Trophoblast cell (in vitro differentiated cells and primary cell): ENCODE measurements around the gene C19orf53.

Experiments
- DNase-seq, 2 donors: peaks; one replicate each; pipeline ENCODE4 v3.0.0-alpha.2; 2016
- H2AFZ ChIP-seq: 2 replicates; pipeline ENCODE4 v1.6.1; 2013; ENCODE audit warnings: low read length, moderate library complexity, mild to moderate bottlenecking; ENCODE audit not compliant: insufficient read depth, poor library complexity
- H2AK5ac ChIP-seq: 2 replicates; pipeline ENCODE4 v1.6.1; 2013; ENCODE audit warnings: mild to moderate bottlenecking, low read length
- H2BK120ac ChIP-seq: 2 replicates; pipeline ENCODE4 v1.6.1; 2013; ENCODE audit warnings: low read length, mild to moderate bottlenecking, moderate library complexity; ENCODE audit not compliant: insufficient read depth, poor library complexity
- H2BK12ac ChIP-seq: 2 replicates; pipeline ENCODE4 v1.6.1; 2013; ENCODE audit warnings: mild to moderate bottlenecking, low read length, moderate library complexity
- H2BK5ac ChIP-seq: 2 replicates; pipeline ENCODE4 v1.6.1; 2013; ENCODE audit warnings: low read length, low read depth, moderate library complexity, mild to moderate bottlenecking; ENCODE audit not compliant: poor library complexity
- H3K14ac ChIP-seq: 2 replicates; pipeline ENCODE4 v1.6.1; 2013; ENCODE audit warnings: mild to moderate bottlenecking, low read length
- H3K18ac ChIP-seq: 2 replicates; pipeline ENCODE4 v1.6.1; 2013; ENCODE audit warnings: mild to moderate bottlenecking, low read length
- H3K23ac ChIP-seq: 2 replicates; pipeline ENCODE4 v1.6.1; 2013; ENCODE audit warnings: low read length
- H3K27ac ChIP-seq: 2 replicates; pipeline ENCODE4 v1.5.1; 2013; ENCODE audit warnings: low read depth, mild to moderate bottlenecking, inconsistent platforms, low read length, moderate library complexity
- H3K27me3 ChIP-seq: 2 replicates; pipeline ENCODE4 v1.6.1; 2013; ENCODE audit warnings: inconsistent platforms, mild to moderate bottlenecking, low read length, moderate library complexity; ENCODE audit not compliant: insufficient read depth
- H3K36me3 ChIP-seq, 2 experiments: 1 replicate in 1 of 2; 2 replicates in 1 of 2; pipeline ENCODE4 v1.6.1; 2013; ENCODE audit warnings: low read length in 2 of 2, mild to moderate bottlenecking in 2 of 2, moderate library complexity in 1 of 2; ENCODE audit not compliant: insufficient read depth in 2 of 2, control insufficient read depth in 1 of 2
- H3K4ac ChIP-seq: 2 replicates; pipeline ENCODE4 v1.6.1; 2013; ENCODE audit warnings: low read depth, mild to moderate bottlenecking, low read length, moderate library complexity
- H3K4me1 ChIP-seq, 2 experiments: 1 replicate in 1 of 2; 2 replicates in 1 of 2; pipeline ENCODE4 v1.6.1; 2013; ENCODE audit warnings: low read length in 2 of 2, mild to moderate bottlenecking in 2 of 2, moderate library complexity in 1 of 2; ENCODE audit not compliant: insufficient read depth in 2 of 2, control insufficient read depth in 1 of 2
- H3K4me2 ChIP-seq: 2 replicates; pipeline ENCODE4 v1.6.1; 2013; ENCODE audit warnings: inconsistent platforms, mild to moderate bottlenecking, low read length, moderate library complexity
- H3K4me3 ChIP-seq: 2 replicates; pipeline ENCODE4 v1.5.1; 2013; ENCODE audit warnings: mild to moderate bottlenecking, low read depth, low read length, inconsistent platforms
- H3K79me1 ChIP-seq: one replicate; pipeline ENCODE4 v1.6.1; 2013; ENCODE audit warnings: low read length
- H3K79me2 ChIP-seq: 2 replicates; pipeline ENCODE4 v1.6.1; 2013; ENCODE audit warnings: low read length, mild to moderate bottlenecking; ENCODE audit not compliant: control insufficient read depth, insufficient read depth, poor library complexity
- H3K9ac ChIP-seq: 2 replicates; pipeline ENCODE4 v1.6.1; 2013; ENCODE audit warnings: mild to moderate bottlenecking, low read length
- H3K9me3 ChIP-seq: 2 replicates; pipeline ENCODE4 v1.6.1; 2013; ENCODE audit warnings: low read depth, mild to moderate bottlenecking, control low read depth, inconsistent platforms, low read length; ENCODE audit not compliant: insufficient read depth
- H4K12ac ChIP-seq: 2 replicates; pipeline ENCODE4 v1.6.1; 2013; ENCODE audit warnings: low read depth, mild to moderate bottlenecking, low read length, moderate library complexity
- H4K8ac ChIP-seq: 2 replicates; pipeline ENCODE4 v1.6.1; 2013; ENCODE audit warnings: low read depth, mild to moderate bottlenecking, low read length, moderate library complexity
- H4K91ac ChIP-seq: one replicate; pipeline ENCODE4 v1.6.1; 2013; ENCODE audit warnings: low read depth, mild to moderate bottlenecking, low read length, moderate library complexity
- WGBS: extraction: QIAGEN DNeasy Blood & Tissue Kit; methylation state at CpG from one replicate; pipeline ENCODE4 v1.1.7; 2013; ENCODE audit warnings: missing lambda C conversion rate; ENCODE audit not compliant: insufficient read length, insufficient coverage; ENCODE audit errors: extremely low coverage; 5-methylcytosine and 5-hydroxymethylcytosine counted together

C19orf53 gene

DNA sequence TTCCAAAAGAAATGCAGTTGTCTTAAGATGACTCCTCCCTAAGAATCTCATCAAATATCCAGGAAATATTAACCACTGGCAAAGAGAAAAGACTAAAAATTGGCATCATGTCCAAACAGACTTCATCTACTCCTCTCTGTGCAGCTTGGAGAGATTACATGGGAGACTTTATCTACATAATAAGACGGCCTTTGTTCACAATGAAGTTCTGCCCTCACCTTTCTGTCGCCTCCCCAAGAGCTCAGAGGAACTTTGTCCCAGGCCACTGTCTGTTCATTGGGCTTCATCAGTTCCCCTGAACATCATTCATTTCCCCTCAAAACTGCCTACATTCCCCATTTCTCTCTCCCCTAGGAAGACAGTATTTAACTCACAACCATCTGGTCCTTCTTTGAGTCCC is 32.4 kb upstream of the C19orf53 start:
- no CpG with 5 or more reads among the region's 2 CpGs for WGBS
- no peak for DNase-seq
- Histone ChIP-seq H2AFZ (no peak overlapping the region), H2BK5ac (no peak overlapping the region), H2BK12ac (no peak overlapping the region), H3K27me3 (no peaks in the 10 kb centered on the region), H3K23ac (no peak overlapping the region), H4K91ac (no peak overlapping the region), H3K79me2 (no peaks in the 10 kb centered on the region), H3K4me1 (no peaks in the 10 kb centered on the region), H3K27ac (no peak overlapping the region), H3K4me3 (no peak overlapping the region), H2BK120ac (no peak overlapping the region), H2AK5ac (no peak overlapping the region), H3K14ac (no peak overlapping the region), H3K4me2 (no peak overlapping the region), H4K8ac (no peak overlapping the region), H3K79me1 (no peaks in the 10 kb centered on the region), H3K9ac (no peak overlapping the region), H3K36me3 (no peaks in the 10 kb centered on the region), H4K12ac (no peak overlapping the region), H3K4ac (no peak overlapping the region), H3K18ac (no peak overlapping the region), H3K9me3 (no peaks in the 10 kb centered on the region)

DNA sequence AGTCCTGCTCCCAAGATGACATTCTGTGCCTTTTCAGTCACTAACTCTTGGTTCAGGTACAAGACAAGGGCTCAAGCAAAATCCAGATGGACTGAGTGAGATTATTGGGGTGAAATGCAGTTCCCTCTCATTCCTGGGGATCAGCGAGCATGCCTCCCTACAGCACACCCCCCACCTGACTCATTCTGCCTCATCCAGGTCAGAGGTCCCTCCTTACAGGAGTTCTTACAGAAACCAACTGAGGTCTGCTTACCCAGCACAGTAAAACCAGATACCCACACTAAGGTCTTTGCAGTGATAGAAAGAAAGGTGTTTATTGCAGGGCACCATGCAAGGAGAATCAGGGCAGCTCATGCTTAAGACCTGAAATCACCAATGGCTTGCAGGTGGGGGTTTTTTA is 31.5 kb upstream of the C19orf53 start:
- Histone ChIP-seq H3K4ac (no peak overlapping the region), H4K12ac (no peak overlapping the region), H4K91ac (no peak overlapping the region), H3K18ac (no peak overlapping the region), H2BK12ac (no peak overlapping the region), H2AK5ac (no peak overlapping the region), H2BK5ac (no peak overlapping the region), H3K36me3 (no peaks in the 10 kb centered on the region), H2AFZ (no peak overlapping the region), H3K27ac (no peak overlapping the region), H2BK120ac (no peak overlapping the region), H3K9ac (no peak overlapping the region), H3K23ac (no peak overlapping the region), H3K79me2 (no peaks in the 10 kb centered on the region), H3K4me1 (no peaks in the 10 kb centered on the region), H3K4me2 (no peak overlapping the region), H3K27me3 (no peaks in the 10 kb centered on the region), H3K9me3 (peaks cover 2% of the 10 kb centered on the region), H3K79me1 (no peaks in the 10 kb centered on the region), H3K14ac (no peak overlapping the region), H3K4me3 (no peak overlapping the region), H4K8ac (no peak overlapping the region)
- no CpG with 5 or more reads among the region's 1 CpG for WGBS
- no peak for DNase-seq

DNA sequence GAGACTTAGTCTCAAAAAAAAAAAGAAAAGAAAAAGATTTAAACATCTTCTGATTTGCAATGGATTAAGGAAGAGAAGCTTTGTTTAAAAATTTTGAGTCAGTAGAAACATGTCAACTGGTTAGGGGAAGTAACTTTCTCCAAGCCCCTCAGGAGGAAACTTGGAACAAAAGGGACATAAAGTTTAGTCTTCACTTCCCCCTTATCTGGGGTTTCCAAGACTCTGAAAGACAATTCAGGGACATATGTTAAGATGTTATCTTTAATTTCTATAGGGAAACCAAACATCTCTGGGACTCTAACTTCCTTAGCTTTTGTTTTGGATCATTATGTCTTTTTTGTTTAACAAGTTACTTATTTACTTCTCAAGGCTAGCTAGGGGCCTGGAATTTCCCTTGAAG is 30.1 kb upstream of the C19orf53 start:
- Histone ChIP-seq H3K27ac (no peak overlapping the region), H4K91ac (no peak overlapping the region), H3K79me1 (peaks cover 7% of the 10 kb centered on the region), H3K18ac (no peak overlapping the region), H2BK5ac (no peak overlapping the region), H4K8ac (no peak overlapping the region), H2BK12ac (no peak overlapping the region), H2BK120ac (no peak overlapping the region), H3K9ac (no peak overlapping the region), H3K14ac (no peak overlapping the region), H3K36me3 (no peaks in the 10 kb centered on the region), H3K27me3 (no peaks in the 10 kb centered on the region), H3K79me2 (peaks cover 8% of the 10 kb centered on the region), H4K12ac (no peak overlapping the region), H3K23ac (no peak overlapping the region), H3K4ac (no peak overlapping the region), H3K4me2 (no peak overlapping the region), H3K9me3 (peaks cover 2% of the 10 kb centered on the region), H2AK5ac (no peak overlapping the region), H2AFZ (no peak overlapping the region), H3K4me3 (no peak overlapping the region), H3K4me1 (peaks cover 4 to 5% of the 10 kb centered on the region in 2 experiments)
- DNase-seq, result no peak

DNA sequence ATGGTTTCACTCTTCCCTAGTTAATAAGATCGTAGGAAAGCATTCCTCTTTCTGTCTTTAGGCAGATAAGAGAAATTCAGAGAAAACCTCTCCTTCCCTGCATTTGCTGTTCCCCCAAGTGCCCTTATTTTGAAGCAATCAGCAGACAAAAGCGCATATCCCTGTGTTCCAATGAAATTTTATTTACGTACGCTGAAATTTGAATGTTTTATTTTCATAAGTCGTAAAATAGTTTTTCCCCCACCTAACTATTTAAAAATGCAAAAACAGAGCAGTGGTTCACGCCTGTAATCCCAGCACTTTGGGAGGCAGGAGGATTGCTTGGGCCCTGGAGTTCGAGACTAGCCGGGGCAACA is 27.2 kb upstream of the C19orf53 start:
- H2BK12ac ChIP-seq, result no peak overlapping the region
- H3K79me2 ChIP-seq, result peaks cover 8% of the 10 kb centered on the region
- H2AK5ac ChIP-seq, result no peak overlapping the region
- H3K14ac ChIP-seq, result no peak overlapping the region
- peaks cover 2% of the 10 kb centered on the region for H3K9me3 ChIP-seq
- H4K91ac ChIP-seq, result no peak overlapping the region
- peaks cover 4 to 9% of the 10 kb centered on the region in 2 experiments for H3K36me3 ChIP-seq
- H2BK120ac ChIP-seq, result no peak overlapping the region
- H3K23ac ChIP-seq, result no peak overlapping the region
- H4K8ac ChIP-seq, result peak overlapping the region; percentile 77
- no peak overlapping the region for H3K4me3 ChIP-seq
- peak overlapping the region; percentile 49 for H3K4me2 ChIP-seq
- no peaks in the 10 kb centered on the region for H3K27me3 ChIP-seq
- peak overlapping the region; percentile 47 for H2AFZ ChIP-seq
- no peak overlapping the region for H3K4ac ChIP-seq
- H3K4me1 ChIP-seq, result peaks cover 4 to 5% of the 10 kb centered on the region in 2 experiments
- peak overlapping the region; percentile 22 for H4K12ac ChIP-seq
- no CpG with 5 or more reads among the region's 8 CpGs for WGBS
- no peak overlapping the region for H3K18ac ChIP-seq
- H2BK5ac ChIP-seq, result no peak overlapping the region
- H3K9ac ChIP-seq, result no peak overlapping the region
- no peak for DNase-seq
- peaks cover 7% of the 10 kb centered on the region for H3K79me1 ChIP-seq
- no peak overlapping the region for H3K27ac ChIP-seq
